Testis (tissue), 5 donors: ENCODE measurements around the gene OXLD1. TPM values are rescaled to one million over a fixed set of nuclear protein-coding genes. Genes with fewer than 3 reads are reported as not detected.

ENCODE experiments used
- DNase-seq: peaks from one replicate; pipeline ENCODE4 v3.0.0-alpha.2; 2019
- H3K27ac ChIP-seq, 2 donors: fragments of 200-600 bp; sonication (generic); one replicate each; pipeline ENCODE4 v1.5.1; 2019
- H3K27me3 ChIP-seq: fragments of 200-600 bp; sonication (generic); one replicate; pipeline ENCODE4 v1.5.1; 2019
- H3K36me3 ChIP-seq: fragments of 200-600 bp; sonication (generic); one replicate; pipeline ENCODE4 v1.5.1; 2017; ENCODE audit warnings: low read depth; ENCODE audit errors: missing control alignments
- H3K4me1 ChIP-seq: fragments of 200-600 bp; sonication (generic); one replicate; pipeline ENCODE4 v1.5.1; 2019
- H3K4me3 ChIP-seq, 2 donors: fragments of 200-600 bp; sonication (generic); one replicate each; pipeline ENCODE4 v1.5.1; 2017 to 2019
- H3K9me3 ChIP-seq: fragments of 200-600 bp; sonication (generic); one replicate; pipeline ENCODE4 v1.5.1; 2017
- POLR2A ChIP-seq: fragments of 450-650 bp; IDR thresholded peaks from one replicate; pipeline ENCODE4 v1.6.1; 2017; ENCODE audit warnings: antibody characterized with exemption, mild to moderate bottlenecking, moderate library complexity
- WGBS, 2 donors: methylation state at CpG; one replicate each; pipeline ENCODE4 v1.1.5; 2018; 5-methylcytosine and 5-hydroxymethylcytosine counted together
- intact Hi-C: fragments of 100-400 bp; cut with DNase I; formaldehyde crosslinking; loops from one replicate; pipeline ENCODE4 v1.15.1; 2023; ENCODE audit warnings: low total_unique reads
- long read RNA-seq, 2 donors: transcript quantifications; one replicate each; lab custom pipeline, GENCODE V29; 2026
- polyA plus RNA-seq: library from polyadenylated mRNA; stranded (reverse); fragments of 350-450 nt; fragmentation: Illumina TruSeq; extraction: RNeasy Lipid Tissue Mini Kit (QIAGEN cat#74804); gene quantifications from one replicate; pipeline ENCODE4 v1.2.3, GENCODE V29; 2014; ENCODE audit warnings: low read depth, low replicate concordance; ENCODE audit not compliant: insufficient read depth
- total RNA-seq, 2 donors: library from RNA; depleted of rRNA; stranded (reverse); fragments of >200 nt; gene quantifications; one replicate each; pipeline ENCODE4 v1.2.3, GENCODE V29; 2016
- TF ChIP-seq, protein P1 (sequence below), 3 experiments: fragments of 450-650 bp in 2 of 3; fragments of 200-600 bp in 1 of 3; sonication (generic) in 1 of 3; IDR thresholded peaks; one replicate each; pipeline ENCODE4 v1.5.1; 2016 to 2019; ENCODE audit warnings: antibody characterized with exemption in 3 of 3, mild to moderate bottlenecking in 2 of 3, moderate library complexity in 1 of 3

The OXLD1 gene
- total RNA-seq, result 10 to 100 TPM; 40.9 to 48.3 TPM
- polyA plus RNA-seq, result 45.2 TPM
- long read RNA-seq, donor 1, transcript OXLD1-206 (1 exons, 1,600 nt), result major isoform, 14 of 22 reads
- long read RNA-seq, donor 1, partial matches to known transcripts, result 0 of 22 reads
- long read RNA-seq, donor 1, other reads (novel, unspliced or antisense), result 0 of 22 reads
- long read RNA-seq, donor 2, transcript OXLD1-201 (2 exons, 620 nt), result minor isoform, 5 of 17 reads
- long read RNA-seq, donor 2, transcript OXLD1-206 (1 exons, 1,600 nt), result major isoform, 9 of 17 reads
- long read RNA-seq, donor 2, partial matches to known transcripts, result 0 of 17 reads
- long read RNA-seq, donor 2, other reads (novel, unspliced or antisense), result 0 of 17 reads

DNA sequence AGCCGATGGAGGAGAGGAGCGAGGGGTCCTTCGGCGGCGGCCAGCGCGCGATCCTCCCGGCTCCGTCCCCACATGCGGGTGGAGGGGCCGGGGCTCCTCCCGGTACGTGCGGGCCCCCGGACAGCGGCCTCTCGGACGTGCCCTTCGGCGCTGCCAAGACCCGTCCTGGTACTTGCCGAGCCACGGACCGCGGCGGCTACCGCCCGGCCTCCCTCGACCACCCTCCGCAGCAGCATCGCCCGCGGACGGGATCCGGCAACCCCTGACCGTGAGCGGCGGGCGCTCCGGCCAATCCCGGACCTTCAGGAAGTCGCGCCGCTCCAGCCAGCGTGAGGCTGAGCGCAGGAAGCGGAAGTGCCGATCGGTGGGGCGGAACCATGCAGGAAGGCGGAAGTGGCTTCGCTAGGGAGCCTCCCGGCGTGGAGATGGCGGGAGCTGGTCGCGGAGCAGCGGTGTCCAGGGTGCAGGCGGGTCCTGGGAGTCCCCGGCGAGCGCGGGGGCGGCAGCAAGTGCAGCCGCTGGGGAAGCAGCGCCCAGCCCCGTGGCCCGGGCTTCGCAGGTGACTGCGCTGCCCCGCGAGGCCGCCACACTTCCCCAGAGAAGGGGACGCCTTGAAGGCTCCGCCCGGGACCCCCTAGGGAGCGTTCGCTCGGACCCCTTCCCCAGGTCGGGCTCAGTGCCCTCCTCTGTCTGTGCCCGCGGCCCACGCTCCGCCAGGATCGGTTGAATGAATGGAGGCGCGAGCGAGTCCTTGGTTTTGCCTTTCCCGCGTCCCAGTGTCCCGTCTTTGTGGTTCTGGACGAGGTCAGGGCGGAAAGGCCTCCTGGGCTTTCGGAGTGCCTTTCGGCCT lies at the start of gene OXLD1, which contains the start of gene CCDC137:
Gene OXLD1 (minus strand): TSS at position 264 of the 850 bp plus-strand sequence. CDS start 28 bp downstream, at position 236.
Gene CCDC137 (plus strand): TSS at position 396 of the 850 bp plus-strand sequence. CDS start 30 bp downstream, at position 426.
- 1% methylated on average over 91 of the region's 96 CpGs; no CpG with 5 or more reads in 1 of the 2 donors for WGBS, 2 donors

DNA sequence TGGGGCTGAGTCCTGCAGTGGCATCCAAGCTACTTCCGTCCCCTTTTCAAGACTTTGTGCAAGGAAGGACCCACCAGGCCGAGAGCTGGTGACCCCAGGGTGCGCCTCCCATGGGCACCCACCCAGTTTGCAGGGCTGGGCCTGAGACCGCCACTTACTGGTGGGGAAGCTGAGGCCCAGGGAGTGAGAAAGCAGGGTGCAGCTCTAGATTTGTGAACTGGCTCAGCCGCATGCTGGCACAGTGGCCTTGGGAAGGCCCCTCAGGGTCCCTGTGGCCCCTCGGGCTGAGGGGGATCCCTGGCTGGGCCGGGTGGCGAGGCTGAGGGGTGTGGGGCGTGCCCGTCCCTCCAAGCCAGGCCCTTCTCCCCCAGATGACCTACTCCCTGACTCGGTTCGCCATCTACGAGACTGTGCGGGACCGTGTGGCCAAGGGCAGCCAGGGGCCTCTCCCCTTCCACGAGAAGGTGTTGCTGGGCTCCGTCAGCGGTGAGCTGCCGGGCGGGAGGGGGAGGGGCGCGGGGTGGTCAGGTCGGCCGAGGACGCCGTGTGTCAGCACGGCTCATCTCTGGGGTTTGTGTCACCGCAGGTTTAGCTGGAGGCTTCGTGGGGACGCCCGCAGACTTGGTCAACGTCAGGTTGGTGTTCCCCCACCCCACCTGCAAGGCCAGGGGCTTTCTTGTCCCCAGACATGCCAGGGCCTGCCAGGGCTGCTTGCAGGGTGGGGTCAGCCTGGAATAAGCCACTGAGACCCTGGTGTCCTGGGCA lies 48.9 kb upstream of the OXLD1 start:
- H3K4me1 ChIP-seq, result peaks cover 30% of the 10 kb centered on the region
- intact Hi-C loops, result no loop called here
- DNase-seq, result no peak
- H3K36me3 ChIP-seq, result no peaks in the 10 kb centered on the region
- H3K9me3 ChIP-seq, result no peaks in the 10 kb centered on the region
- H3K27ac ChIP-seq, result no peak overlapping the region
- H3K4me3 ChIP-seq, result no peak overlapping the region
- H3K27me3 ChIP-seq, result no peaks in the 10 kb centered on the region
- TF ChIP-seq, protein P1, sequence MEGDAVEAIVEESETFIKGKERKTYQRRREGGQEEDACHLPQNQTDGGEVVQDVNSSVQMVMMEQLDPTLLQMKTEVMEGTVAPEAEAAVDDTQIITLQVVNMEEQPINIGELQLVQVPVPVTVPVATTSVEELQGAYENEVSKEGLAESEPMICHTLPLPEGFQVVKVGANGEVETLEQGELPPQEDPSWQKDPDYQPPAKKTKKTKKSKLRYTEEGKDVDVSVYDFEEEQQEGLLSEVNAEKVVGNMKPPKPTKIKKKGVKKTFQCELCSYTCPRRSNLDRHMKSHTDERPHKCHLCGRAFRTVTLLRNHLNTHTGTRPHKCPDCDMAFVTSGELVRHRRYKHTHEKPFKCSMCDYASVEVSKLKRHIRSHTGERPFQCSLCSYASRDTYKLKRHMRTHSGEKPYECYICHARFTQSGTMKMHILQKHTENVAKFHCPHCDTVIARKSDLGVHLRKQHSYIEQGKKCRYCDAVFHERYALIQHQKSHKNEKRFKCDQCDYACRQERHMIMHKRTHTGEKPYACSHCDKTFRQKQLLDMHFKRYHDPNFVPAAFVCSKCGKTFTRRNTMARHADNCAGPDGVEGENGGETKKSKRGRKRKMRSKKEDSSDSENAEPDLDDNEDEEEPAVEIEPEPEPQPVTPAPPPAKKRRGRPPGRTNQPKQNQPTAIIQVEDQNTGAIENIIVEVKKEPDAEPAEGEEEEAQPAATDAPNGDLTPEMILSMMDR (IDR thresholded peaks at IDR 0.05), result no peak
- no peak for TF ChIP-seq POLR2A
- WGBS, 2 donors, result 92 to 94% methylated on average over 16 to 32 of the region's 32 CpGs

More for the DNA sequence above, at the start of gene OXLD1, which contains the start of gene CCDC137:
- H3K4me3 ChIP-seq, result peak within 1 kb of the TSS; percentile 75 to 92
- peak within 1 kb of the TSS; percentile 45 to 79 for H3K27ac ChIP-seq
- TF ChIP-seq, protein P1 (IDR thresholded peaks at IDR 0.05), result no peak
- peak; percentile 52 for TF ChIP-seq POLR2A
- no peaks in the 10 kb centered on the region for H3K27me3 ChIP-seq
- intact Hi-C loops, result no loop called here
- DNase-seq, result peak; percentile 97
- no peaks in the 10 kb centered on the region for H3K36me3 ChIP-seq
- peaks cover 8% of the 10 kb centered on the region for H3K4me1 ChIP-seq
- no peaks in the 10 kb centered on the region for H3K9me3 ChIP-seq

DNA sequence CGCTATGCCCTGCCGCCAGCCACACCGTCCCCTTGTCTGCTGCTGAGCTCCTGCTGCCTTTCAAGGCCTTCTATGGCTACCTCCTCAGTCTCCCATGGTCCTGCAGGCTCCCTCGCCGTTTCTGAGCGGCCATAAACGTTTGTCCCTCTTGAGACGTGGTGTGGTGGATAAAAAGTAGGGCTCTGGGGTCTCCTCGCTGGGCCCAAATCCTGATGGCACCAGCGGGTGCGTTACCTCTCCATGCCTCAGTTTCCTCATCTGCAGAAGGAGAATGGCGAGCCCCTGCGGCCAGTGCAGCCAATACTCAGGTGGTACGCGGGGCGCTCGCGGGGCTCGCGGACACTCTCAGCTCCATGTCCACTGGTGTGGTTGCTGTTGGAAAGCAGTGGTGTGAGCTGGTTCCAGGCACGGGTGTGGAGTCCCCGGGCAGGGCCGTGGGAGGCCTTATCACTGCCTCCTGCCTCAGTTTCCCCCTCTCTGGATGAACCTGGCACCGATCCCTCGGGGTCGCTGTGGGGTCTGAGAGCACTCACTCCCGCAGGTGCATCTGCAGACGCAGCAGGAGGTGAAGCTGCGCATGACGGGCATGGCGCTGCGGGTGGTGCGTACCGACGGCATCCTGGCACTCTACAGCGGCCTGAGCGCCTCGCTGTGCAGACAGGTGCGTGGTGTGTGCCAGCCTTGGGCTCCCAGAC lies 48.2 kb upstream of the OXLD1 start:
- DNase-seq, result no peak
- Histone ChIP-seq H3K27ac (no peak overlapping the region), H3K36me3 (no peaks in the 10 kb centered on the region), H3K4me3 (no peak overlapping the region), H3K4me1 (peaks cover 30% of the 10 kb centered on the region), H3K27me3 (no peaks in the 10 kb centered on the region), H3K9me3 (no peaks in the 10 kb centered on the region)
- TF ChIP-seq, protein P1 (IDR thresholded peaks at IDR 0.05), result no peak
- TF ChIP-seq POLR2A, result no peak
- WGBS, 2 donors, result 81 to 91% methylated on average over 13 to 32 of the region's 39 CpGs
- intact Hi-C loops, result no loop called here
